Erythroblast (primary cell): ENCODE results near the gene RAB11FIP4.

Source experiments
- DNase-seq, 2 experiments: peaks; one replicate each; lab custom pipeline; 2025; lab: John Stamatoyannopoulos, UW
- GATA1 ChIP-seq: IDR thresholded peaks from 2 replicates; pipeline ENCODE4 v1.6.1; 2011; ENCODE audit warnings: low read depth, mild to moderate bottlenecking, control low read depth, low read length, moderate library complexity
- POLR2A ChIP-seq: IDR thresholded peaks from 2 replicates; pipeline ENCODE4 v1.6.1; 2011; ENCODE audit warnings: mild to moderate bottlenecking, low read length

RAB11FIP4 gene

DNA sequence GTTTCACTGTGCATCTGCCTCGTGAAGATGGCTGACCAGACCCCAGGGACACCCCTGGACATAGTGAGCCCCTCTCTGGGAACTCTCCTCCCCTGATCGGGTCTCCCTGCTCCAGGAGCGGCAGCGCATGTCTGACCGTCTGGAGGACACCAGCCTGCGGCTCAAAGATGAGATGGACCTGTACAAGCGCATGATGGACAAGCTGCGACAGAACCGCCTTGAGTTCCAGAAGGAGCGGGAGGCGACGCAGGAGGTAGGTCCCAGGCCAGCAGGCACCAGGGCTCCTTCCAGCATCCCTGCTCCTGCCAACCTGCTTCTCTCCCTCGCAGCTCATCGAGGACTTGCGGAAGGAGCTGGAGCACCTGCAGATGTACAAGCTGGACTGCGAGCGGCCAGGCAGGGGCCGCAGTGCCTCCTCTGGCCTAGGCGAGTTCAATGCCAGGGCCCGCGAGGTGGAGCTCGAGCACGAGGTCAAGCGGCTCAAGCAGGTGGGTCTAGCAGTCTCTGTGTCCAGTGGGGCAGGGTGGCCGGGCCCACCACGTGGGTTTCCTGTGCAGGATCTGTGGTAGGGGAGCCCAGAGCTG lies 136.9 kb downstream of the RAB11FIP4 start:
- DNase-seq: no peak
- TF ChIP-seq POLR2A (no peak), GATA1 (no peak)

- TF ChIP-seq GATA1 (no peak), POLR2A (no peak)
- DNase-seq: no peak
These were observed 138.4 kb downstream of the RAB11FIP4 start for GRCh38 chr17:31529841-31530251.

DNA sequence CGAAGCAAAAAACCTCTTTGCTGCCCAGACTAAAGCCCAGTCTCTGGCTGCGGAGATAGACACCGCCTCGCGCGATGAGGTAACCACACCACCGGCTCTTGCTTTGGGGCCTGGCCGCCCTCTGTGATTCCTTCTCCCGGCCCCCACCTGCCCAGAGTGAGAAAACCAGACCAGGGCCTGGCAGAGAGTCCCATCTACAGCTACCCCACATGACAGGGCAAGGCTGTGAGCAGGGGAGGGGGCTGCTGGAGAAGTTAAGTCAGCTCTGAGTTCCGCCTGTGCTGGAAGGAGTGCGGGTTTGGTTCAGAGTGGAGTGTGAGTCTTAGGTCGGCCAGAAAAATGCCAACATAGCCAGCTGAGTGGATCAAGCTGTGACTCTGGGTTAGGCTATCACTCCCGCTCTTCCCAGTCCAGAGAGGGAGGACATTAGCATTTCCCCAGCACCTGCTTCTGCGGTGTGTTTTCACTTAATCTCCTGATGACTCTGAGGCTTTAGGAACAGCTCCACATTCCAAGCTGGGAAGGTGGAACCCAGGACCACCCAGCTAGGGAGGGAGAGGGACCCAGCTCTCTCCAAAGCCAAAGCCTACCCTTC lies 139.0 kb downstream of the RAB11FIP4 start:
- TF ChIP-seq GATA1: no peak
- TF ChIP-seq POLR2A: no peak
- no peak for DNase-seq

DNA sequence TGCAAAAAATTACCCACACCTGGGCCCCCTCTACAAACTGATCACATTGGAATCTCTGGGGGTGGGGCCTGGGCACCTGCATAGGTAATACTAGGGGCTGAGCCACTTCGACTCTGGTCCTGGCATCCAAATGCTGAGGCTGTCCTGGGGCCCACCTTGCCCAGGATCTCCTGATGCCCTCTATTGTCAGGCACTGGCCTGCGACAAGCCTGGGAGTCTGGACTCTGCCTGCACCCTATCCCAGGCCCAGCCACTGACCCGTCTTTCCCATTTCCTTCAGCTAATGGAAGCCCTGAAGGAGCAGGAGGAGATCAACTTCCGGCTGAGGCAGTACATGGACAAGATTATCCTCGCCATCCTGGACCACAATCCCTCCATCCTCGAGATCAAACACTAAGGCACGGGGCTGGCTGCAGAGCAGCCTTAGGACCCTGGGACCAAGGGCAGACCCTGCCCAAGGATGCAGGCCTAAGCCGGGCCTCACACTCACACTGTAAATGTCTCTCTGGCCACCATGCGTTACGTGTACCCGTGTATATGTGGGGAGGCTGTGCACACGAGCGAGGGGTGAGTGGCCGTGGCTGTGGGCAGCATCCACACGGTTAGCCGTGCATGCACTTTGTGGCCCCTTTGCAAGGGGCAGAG lies 140.0 kb downstream of the RAB11FIP4 start:
- no peak for TF ChIP-seq POLR2A

GRCh38 chr17:31532081-31532480 lies 140.6 kb downstream of the RAB11FIP4 start:
- no peak for TF ChIP-seq GATA1
- no peak for TF ChIP-seq POLR2A

More for the DNA sequence above, 140.0 kb downstream of the RAB11FIP4 start:
- DNase-seq: no peak

DNA sequence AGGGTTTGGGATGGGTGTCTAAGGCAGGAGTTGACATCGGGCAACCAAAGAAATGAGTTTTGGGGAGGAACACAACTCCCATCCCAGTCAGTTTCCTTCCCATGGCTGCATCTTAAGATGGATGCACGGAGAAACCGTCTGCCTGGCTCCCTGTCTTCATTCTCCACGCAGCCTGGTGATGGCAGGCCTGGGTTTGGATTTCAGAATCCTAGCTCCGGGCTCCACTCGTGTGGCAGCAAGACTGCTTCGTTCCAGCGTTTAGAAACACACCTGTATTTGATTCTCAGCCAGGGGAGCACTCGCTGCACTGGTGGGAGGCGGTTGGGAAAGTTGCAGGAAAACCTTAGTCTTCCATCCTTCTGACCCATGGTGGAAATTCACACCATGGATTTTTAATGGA lies 141.1 kb downstream of the RAB11FIP4 start:
- TF ChIP-seq GATA1 (no peak), POLR2A (no peak)
- no peak for DNase-seq

More at GRCh38 chr17:31532081-31532480, 140.6 kb downstream of the RAB11FIP4 start:
- DNase-seq: no peak

DNA sequence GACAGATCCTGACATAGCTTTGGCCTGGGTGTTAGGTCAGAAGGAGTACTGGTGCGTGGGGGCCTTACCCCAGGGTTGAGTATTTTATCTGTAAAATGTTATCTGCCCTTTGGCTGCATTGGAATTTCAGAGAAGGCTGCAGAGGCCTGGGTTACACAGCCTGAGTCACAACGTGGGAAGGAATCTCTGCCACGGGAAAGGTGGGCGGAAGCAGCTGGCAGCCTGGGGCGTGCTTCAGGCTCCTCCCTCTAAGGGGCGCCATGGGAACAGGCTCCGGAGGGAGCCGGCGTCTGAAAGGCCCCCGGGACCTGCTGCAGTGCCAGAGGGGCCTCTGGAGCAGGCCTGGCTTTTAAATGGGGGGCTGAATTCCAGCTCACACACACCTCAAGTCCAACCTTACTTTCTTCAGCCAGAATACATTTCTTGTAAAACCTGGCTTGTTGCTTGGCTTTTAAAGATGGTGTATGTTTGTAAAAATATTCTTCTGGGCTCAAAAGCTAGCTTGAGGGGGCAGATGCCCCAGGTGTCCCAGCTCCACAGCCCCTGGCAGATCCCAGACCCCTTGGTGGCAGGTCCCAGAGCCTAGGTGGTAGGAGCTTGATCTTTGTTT lies 142.2 kb downstream of the RAB11FIP4 start:
- TF ChIP-seq POLR2A: no peak
- TF ChIP-seq GATA1: no peak
- peak in 1 of 2 experiments; percentile 39 for DNase-seq

GRCh38 chr17:31534223-31534888 lies 142.9 kb downstream of the RAB11FIP4 start:
- no peak for TF ChIP-seq GATA1
- TF ChIP-seq POLR2A: no peak
- DNase-seq: no peak

GRCh38 chr17:31535581-31535981 lies 144.1 kb downstream of the RAB11FIP4 start:
- no peak for TF ChIP-seq GATA1
- TF ChIP-seq POLR2A: no peak
- DNase-seq: no peak

GRCh38 chr17:31536451-31536850 lies 145.0 kb downstream of the RAB11FIP4 start:
- no peak for DNase-seq
- TF ChIP-seq GATA1 (no peak), POLR2A (no peak)

DNA sequence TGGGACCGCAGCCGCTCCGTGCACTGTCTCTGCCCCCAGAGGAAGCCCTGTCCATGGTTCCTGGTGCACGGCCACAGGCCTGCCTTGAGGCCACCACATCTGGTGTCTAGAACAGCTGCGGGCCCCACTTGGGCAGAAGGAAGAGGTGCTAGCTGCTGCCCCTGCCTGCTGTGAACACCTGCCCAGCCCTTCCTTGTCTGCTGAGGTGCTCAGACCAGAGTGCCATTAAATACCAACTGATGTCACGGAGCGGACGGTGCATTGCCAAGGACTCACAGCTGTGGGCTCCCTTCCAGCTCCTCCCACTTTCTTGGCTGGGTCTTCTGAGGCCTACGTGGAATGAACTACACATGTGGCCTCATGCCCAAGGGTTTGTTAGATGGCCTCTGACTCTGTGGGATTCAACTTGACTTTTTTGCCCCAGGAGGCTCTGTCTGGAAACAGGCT lies 146.1 kb downstream of the RAB11FIP4 start:
- TF ChIP-seq POLR2A (no peak), GATA1 (no peak)
- DNase-seq: no peak

- no peak for DNase-seq
- no peak for TF ChIP-seq POLR2A
- TF ChIP-seq GATA1: no peak
These were observed 146.7 kb downstream of the RAB11FIP4 start for GRCh38 chr17:31538080-31538762.

GRCh38 chr17:31540602-31541307 lies 149.3 kb downstream of the RAB11FIP4 start:
- DNase-seq: no peak
- TF ChIP-seq POLR2A (no peak), GATA1 (no peak)

DNA sequence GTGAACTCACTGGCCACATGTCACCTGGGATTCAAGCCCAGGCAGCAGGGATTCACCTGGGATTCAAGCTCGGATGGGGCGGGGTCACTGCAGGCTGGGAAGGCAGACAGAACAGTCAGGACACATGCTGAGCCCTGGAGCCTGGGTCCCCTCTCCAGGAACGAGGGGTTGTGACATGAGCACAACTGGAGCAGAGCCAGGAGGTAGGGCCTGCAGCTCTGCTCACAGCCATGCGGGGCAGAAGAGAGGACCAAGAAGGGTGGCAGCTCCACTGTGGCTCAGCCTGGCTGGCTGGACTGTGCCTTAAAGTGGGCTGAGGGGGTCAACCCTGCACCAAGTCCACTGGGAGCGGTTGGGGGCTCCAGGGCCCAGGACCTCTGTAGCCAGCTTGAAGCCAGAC lies 150.1 kb downstream of the RAB11FIP4 start:
- peak; percentile 13 to 17 for DNase-seq
- TF ChIP-seq GATA1: no peak
- TF ChIP-seq POLR2A: no peak
